Glomerular endothelial cell (primary cell): ENCODE measurements around the gene KIF12. TPM values are rescaled to one million over a fixed set of nuclear protein-coding genes. Genes with fewer than 3 reads are reported as not detected.
A peak's percentile ranks its signal among the peaks of the same experiment; 100 is the strongest.
"Not testable (repeated sequence)": the region's sequence is repeated elsewhere in the genome, so short reads cannot be mapped to it uniquely, and the experiment has no call there.

ENCODE experiments used
- DNase-seq: peaks from one replicate; pipeline ENCODE4 v3.0.0-alpha.2; 2011; ENCODE audit warnings: low read depth, low spot score; ENCODE audit errors: extremely low read depth
- total RNA-seq: library from RNA; depleted of rRNA; stranded (reverse); fragments of >200 nt; gene quantifications from 2 replicates; pipeline ENCODE4 v1.2.3, GENCODE V29; 2015

KIF12 gene
- total RNA-seq, 1 donor from 2014 or later: 0.70 TPM

DNA sequence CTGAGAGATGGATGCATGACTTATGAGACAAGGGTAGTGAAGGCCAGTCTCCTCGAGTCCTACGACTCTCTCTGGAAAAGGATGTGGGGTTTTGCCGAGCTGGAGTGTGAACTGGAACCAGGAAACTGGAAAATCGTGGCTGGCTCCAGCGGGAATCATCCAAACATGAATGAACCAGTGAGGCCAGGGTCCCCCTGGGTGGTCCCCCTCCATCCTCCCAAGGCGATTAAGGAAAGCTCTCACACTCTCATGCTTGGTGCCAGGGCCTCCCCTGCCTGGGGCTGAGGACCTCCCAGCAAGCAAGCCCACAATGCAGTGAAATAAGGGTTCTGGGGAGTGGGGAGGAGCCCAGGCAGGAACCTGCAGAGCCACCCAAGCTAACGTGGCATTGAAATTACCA, 11.4 kb downstream of the KIF12 start:
- DNase-seq: no peak

DNA sequence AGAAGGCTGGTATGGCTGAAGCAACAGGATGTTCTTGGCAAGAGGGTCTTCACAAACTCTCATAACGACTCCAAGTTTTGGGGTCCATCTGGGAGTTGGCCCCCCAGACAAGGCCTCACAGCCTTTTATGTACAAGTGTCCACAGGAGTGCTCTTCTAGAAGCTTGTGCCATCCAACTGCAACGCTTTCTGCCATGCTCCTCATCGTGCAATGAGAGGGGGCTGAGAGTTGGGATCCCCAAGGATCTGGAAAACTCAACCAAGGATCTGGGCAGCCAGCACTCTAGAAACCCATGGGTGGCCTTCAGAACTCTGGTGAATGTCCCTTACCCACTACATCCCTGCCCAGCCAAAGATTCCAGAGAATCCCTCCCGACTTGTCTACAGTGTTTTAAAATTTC, 12.5 kb downstream of the KIF12 start:
- DNase-seq: no peak

DNA sequence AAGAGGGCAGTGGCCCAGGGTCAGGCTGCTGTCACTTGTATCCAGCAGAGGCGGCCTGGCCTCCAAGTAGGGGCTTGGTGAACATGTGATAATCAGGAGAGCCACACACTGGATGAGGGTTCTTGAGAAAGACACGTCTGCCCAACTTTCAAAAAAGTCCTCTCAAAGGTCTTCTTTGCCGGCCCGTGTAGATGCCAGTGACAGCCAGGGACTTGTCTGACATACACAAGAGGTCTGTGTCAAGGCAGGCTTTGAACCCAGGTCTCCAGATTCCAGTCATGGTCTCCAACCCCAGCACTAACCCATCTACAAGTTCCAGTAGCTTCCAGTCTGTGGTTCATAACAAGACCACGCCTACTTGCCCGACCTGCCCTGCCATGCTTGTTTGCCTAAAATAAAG, 13.1 kb downstream of the KIF12 start:
- no peak for DNase-seq

DNA sequence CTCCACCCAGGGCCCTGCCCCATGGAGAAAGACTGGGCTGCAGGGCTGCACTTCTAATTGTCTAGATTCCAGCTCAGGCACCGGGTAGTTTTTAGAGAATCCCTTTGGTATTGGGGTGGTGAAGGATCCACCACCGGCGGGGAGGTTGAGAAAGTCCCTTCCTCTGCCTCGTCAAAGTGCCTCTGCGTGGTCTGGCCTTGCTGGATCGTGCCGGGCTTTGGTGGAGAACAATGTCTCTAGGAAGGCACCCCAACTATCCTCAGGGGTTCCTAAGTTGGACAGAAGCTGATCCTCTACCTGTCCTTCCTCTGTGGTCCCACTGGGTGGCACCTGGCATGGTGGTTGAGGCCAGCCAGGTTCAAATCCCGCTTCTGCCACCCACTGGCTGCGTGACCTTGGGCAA, 13.7 kb downstream of the KIF12 start:
- no peak for DNase-seq

DNA sequence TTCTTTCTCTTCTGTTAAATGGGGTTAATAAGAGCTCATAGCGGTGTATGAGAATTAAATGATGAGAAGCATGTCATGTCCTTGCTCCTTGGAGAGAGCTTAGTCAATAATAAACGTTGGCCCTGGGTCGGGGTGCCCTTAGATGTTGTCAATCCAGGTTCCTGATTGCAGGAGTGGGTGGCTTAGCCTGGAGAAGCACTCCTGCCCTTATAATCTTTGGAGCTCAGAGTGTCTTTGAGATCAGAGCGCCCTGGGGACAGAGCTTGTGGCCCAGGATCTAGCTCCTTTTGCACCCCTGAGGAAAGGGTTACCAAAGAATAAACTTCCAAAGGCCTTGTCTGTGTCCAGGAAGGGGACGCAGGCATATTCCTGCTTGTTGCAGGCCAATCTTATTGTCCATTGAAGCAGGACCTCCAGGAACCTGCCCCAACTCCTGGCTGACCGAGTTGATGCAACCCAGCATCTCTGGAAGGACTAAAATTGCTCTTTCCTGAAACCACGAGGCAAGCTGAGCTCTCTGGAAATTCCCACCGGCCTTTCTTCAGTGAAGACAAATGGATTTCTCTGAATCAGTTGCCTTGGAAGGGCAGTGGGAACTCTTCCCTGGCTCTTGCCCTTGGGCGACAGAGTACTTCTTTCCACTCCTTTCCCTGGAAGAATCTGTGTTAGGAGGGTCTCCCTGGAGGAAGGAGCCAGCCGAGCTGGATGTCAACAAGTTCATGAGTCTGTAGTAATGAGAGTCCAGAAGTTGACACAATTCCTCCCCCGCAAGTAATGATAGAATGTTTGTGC, 14.6 kb downstream of the KIF12 start:
- DNase-seq: no peak

DNA sequence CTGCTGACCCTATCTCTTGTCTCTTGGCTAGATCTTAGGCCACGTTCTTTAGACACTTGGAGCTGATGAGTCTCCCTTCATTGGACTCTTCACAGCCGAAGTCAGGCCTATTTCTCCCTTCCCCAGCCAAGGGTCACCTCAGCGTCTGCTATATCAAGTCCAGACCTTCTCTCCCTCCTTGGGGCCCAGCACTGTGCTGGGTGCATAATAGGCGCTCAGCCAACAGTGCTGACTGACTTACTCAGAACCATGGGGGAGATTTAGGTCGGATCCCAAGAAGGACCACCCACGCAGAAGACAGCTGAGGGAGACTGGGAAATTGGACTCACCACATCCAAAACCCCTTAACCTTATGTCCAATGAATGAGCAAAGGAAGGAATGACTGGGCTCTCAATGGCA, 15.4 kb downstream of the KIF12 start:
- no peak for DNase-seq

DNA sequence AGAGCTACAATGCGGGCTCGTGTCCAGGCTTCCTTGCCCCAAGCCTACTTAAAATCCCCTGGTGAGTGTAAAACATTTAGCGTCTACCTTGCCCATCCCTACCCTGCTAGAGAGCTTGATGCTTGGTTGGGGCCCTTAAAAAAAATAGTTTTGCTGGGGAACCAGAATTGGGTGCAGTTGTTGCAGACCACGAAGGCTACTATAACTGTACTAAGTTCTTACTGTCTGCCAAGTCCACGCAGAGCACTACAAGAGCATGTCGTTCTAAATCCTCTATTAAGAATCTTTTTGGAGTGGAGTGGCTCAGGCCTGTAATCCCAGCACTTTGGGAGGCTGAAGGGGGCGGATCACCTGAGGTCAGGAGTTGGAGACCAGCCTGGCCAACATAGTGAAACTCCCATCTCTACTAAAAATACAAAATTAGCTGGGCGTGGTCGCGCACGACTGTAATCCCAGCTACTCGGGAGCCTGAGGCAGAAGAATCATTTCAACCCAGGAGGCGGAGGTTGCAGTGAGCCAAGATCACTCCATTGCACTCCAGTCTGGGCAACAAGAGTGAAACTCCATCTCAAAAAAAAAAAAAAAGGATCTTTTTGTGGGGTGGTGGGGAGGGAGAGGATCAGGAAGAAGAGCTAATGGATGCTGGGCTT, 16.2 kb downstream of the KIF12 start:
- DNase-seq: not testable (repeated sequence)

DNA sequence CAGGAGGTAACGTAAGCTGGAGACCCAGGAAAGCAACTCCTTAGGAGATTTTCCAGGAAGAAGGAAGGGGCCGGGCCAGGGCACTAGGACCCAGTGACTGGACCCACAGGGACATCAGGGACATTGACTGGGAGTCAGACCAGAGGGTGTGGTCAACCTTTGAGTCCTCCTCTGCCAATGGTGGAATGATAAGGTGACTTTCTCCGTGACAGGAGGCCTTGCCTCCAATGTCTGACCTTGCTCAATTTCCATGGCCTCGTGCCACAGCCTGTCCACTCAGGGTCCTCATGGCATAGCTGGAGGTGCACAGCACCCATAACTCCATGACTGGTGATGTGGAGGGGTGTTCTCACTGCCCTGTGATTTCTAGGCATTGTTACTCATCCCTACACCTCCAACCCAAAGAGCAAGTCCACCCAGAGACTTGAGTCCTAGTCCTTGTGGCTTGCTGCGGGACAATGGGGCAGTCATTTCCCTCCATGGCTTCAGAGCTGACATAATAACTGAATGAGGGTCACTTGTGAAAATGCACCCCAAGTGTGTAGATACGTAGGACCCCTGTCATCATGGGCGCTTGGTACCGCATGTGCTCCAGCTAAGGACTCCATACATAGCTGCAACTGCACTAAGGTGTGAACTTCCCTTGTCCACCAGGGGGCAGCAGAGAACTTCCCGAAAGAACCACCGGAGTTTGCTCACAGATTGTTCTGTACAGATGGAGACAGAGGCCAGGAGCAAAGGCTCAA, 16.9 kb downstream of the KIF12 start:
- DNase-seq: peak; percentile 63

DNA sequence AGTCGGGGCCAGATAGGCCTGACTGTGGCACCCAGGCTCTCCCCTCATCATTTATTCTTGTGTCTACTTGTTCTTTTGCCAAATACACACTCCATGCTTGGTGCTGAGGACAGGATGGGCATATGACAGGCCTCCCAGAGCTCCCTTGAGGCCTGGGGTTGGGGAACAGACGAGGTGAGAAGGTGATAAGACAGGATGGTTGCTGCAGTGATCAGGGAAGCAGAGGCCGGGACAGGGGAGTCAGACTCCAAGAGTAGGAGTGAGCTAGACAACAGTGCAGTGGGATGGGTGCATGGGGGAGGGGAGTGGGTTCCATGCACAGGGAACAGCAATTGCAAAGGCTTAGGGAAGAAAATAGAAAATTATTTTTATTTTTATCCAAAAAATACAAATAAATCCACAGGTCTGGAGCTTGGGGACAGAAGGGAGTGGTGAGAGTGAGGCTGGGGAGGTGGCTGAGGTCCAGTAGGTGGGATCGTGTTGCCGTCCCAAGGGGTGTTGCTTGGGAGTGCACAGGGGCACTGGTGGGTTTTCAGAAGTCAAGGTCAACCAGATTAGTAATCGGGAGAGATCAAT, 17.6 kb downstream of the KIF12 start:
- no peak for DNase-seq

DNA sequence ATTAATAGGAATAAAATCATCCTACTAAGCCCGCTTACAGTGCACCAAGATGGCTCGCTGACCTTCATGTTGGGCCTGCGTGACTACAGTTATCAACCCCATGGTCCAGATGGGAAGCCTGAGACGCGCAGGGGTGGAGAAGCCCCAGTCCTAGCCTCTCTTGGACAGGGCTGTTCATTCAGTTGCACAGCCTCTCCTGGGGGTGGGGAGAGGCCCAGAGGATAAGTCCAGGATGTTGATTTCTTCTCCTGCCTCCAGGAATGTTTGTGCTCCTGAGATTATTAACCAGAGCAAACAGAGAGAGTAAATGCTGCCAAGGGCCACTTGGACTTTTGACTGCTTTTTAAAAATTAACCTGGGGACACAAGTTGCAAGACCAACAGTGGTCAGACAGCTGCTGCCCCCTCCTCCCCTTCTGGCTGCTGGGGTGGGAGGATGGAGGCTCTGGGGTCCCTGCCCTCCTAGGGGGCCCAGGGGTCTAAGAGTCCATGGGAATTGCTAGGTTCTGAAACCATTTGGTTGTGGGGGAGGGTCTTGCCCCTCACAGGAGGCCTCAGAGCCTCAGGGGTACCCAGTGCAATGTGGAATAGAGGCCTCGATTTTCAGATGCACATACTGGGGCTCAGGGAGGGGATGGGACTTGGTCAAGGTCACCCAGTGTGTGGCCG, 18.2 kb downstream of the KIF12 start:
- DNase-seq: no peak

DNA sequence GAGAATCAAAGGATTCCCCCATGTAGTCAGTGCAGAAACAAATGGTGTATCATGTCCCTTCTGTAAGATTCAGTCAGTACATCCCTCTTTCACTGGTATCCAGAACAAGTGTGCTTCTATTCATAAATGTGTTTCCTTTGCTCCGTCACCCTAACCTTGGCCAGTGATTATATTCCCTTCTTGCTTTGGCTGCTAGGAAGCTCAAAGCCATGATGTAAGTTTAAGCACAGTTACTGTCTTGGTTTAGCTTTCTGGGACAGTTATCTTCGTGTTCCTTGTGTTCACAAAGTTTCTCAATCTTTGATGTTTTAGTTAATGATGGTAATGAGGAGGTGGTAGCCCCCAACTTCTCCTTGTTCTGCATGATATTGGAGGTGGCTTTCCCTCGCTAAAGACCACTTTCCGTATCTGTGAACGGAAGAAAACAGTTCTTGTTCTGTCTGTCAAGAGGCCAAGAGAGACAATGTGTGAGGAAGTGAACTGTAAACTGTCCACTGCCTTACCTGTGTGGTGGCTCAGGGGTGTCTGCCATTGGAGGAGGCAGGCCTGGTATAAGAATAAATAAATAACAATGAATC, 18.8 kb downstream of the KIF12 start:
- DNase-seq: no peak

DNA sequence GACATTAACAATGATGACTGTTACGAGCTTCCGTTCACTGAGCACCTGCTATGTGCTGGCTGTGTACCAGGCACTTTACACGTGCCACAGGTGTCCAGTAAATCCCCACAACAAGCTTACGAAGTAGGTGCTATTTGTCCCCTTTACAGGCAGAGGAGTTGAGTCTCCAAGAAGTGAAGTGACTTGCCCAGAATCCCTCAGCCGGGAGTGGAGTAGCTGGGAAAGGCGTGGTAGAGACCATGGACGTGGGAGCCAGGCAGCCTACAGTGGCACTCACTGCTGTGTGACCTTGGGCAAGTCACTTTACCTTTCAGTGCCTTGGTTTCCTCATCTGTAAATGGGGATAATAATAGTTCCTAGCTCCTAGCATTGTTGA, 20.3 kb downstream of the KIF12 start:
- no peak for DNase-seq

DNA sequence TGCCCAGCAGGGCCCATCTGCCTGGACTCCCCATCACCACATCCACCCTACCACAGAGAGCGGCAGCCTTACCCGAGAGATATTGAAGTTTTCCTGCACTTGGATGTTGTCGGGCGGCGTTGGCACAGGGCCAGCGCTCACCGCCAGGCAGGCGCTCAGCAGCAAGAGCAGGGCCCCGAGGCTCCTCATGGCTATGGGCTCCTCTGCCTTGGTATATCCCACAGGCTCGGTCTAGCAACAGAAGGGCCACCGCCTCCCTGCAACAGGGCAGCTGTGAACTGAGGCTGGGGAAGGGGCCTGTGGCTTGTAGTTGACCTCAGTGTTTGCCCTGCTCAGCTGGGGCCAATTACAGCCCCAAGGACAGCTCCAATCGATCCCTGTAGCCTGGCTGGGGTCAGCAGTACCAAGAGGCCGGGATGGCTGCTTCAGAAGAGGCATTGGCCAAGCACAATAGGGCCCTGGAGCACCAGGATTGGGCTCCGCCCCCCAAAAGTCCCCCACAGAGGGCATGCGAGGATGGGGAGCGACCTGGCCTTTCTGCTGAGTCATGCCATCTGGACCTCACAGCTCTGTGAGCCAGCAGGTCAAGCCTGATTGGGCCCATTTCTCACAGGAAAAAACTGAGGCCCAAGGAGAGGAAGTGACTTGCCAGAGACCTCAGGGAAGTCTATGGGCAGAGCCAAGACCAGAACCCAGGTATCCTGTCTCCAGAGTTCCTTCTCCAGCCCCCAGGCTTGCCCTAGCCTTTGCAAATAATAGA, 20.9 kb downstream of the KIF12 start, which contains the start of gene AMBP:
Gene AMBP, minus strand, starts transcription at position 280 of the 760 bp plus-strand sequence. Its CDS starts 91 bp downstream, at position 189.
- DNase-seq: no peak

DNA sequence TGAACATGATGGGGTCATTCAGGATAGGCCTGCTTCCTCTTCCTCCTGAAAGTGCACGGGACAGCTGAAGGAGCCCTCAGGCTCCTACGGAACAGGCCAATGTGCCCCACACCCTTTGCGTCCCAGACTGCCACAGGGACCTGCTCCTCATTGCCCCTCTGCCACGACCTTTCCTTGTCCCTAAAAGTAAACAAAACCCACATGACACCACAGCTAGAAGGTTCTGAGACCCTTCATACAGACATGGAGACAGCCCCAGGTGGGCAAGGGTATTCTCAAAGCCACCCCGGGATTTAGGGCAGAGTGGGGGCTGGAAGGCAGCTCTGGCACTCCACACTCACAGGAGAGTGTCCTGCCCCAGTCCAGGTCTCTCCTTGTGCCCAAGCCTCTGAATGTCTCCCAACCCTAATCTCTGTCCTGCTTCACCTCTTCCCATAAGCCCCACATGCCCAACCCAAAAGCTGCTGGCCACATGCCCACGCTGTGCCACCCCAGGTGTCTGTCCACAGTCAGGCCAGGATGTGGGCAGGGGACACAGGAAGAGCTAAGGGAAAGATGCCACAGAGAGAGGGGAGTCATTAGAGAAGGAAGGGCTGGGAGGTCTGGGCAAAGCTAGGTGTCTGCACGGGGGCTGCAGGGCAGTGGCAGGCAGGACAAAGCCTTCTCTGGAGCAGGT, 21.8 kb downstream of the KIF12 start:
- no peak for DNase-seq

DNA sequence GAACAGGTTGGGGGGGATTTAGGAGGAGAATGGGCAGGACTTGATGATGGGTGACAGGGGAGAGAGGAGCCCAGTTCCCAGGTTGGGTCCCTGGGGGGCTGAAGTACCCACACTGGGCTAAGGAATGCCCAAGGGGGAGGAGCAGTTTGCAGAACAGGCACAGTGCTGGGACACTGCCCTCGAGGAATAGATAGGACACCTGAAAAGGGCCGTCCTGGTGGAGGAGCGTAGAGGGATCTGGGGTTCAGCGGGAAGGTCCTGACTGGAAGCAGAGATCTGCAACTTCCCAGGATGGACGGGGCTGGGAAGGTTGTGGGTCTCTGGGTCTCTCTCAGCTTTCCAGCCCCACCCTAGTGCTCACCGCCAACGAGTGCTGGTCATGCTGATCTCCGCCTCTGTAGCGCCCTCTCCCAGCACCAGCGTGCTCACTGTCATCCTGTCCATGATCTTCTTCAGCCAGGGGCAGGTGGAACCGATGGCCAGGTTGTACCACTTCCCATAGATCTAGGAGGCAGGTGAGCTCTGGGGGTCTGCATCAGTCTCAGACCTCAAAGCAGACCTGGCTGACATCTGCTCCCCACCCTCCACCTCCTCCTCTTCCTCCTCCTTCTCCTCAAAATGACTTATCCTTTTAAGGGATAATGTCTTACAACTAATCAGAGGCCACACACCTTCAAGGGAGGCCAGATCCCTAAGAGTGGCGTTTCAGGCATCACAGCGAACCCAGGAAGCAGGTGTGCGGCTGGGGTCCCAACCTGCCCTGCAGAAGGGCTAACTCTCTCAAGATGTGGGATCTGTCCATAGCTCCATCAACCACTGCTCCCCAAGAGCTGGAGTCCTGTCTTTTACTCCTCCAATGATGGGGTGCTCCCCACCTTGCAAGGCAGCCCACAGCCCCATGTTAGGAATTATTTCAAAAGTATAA, 22.6 kb downstream of the KIF12 start:
- DNase-seq: no peak

DNA sequence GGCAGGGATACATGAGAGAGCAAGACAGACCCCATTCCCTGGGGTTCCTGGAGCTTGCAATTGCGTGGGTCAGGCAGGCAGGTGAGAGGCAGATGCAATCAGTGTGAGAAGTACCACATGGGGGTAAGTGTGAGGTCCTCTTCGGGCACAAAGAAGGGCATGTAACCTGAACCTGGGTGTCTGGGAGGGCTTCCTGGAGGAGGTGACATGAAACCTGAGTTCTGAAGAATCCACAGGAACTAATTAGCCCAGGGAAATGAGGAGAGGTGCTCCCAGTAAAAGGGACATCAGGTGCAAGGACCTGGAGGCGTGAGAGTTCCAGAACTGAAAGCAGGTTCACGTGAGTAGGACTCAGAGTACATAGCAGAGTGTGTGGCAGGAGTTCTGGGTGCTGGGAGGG, 23.5 kb downstream of the KIF12 start:
- no peak for DNase-seq

DNA sequence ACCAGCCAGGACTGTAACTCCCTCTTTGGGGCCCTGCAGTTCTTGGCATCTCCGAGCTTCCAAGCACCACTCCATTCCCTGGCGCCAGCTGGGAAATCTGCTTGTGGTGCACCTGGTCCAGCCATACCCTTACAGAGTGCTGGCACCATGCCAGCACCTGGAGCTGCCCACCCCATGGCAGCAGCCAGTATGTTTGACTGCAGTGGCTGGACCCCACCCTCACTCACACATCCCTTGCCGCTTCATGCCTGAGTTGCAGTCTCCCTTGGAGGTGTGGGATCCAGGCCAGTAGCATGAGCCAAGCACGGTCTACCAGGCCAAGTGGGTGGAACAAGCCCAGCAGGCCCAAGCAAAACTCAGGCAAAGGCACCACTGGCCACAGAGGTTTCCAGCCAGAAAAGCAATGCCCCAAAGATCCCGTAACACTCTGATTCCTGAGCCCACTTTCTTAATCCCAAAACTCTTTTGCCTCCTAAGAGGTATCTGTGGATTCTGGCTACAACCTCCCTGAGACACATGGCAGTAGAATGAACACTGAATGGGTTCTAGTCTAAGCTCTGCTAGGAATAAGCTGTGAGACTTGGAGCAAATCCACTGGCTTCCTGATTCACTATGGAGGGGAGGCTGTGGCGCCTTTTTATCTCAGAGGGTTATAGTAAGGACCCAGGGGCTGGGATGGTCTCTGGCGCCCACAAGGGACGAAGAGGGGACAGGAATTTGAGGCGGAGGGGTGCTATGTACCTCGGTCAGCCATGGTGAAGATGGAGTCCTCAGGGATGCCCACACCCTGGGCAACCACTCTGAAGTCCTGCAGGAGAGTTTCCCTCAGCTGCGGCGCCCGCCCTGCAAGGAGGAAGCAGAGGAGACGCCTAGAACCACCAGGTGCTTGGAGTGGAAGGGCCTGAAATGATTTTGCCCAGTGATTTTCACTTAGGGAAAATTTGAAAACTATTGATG, 26.6 kb downstream of the KIF12 start:
- no peak for DNase-seq
